Prostate gland (tissue), 2 donors: ENCODE results near the gene ANKS1B. TPM values are rescaled to one million over a fixed set of nuclear protein-coding genes. Genes with fewer than 3 reads are reported as not detected.
"Not testable (repeated sequence)": the region's sequence is repeated elsewhere in the genome, so short reads cannot be mapped to it uniquely, and the experiment has no call there.

ENCODE experiments used
- DNase-seq: peaks from one replicate; pipeline ENCODE4 v3.0.0-alpha.2; 2019; ENCODE audit warnings: low spot score
- H3K27ac ChIP-seq, 2 donors: fragments of 200-600 bp; sonication (generic); 2 replicates each; pipeline ENCODE4 v1.5.1; 2017 to 2019
- H3K27me3 ChIP-seq: fragments of 200-600 bp; sonication (generic); replicated peaks from 2 replicates; pipeline ENCODE4 v1.5.1; 2019; ENCODE audit not compliant: insufficient read depth
- H3K36me3 ChIP-seq, 2 donors: fragments of 200-600 bp; sonication (generic); 1 replicate in 1 of 2; 2 replicates in 1 of 2; pipeline versions ENCODE4 v1.5.1 to v1.8.1; 2017 to 2019
- H3K4me1 ChIP-seq: fragments of 200-600 bp; sonication (generic); replicated peaks from 2 replicates; pipeline ENCODE4 v1.5.1; 2019
- H3K4me3 ChIP-seq, 2 donors: fragments of 200-600 bp; sonication (generic); 2 replicates each; pipeline ENCODE4 v1.5.1; 2017 to 2019
- H3K9me3 ChIP-seq: fragments of 200-600 bp; sonication (generic); 2 replicates; pipeline ENCODE4 v1.5.1; 2017
- POLR2A ChIP-seq: fragments of 450-650 bp; IDR thresholded peaks from one replicate; pipeline ENCODE4 v1.6.1; 2016; ENCODE audit warnings: antibody characterized with exemption, mild to moderate bottlenecking
- POLR2AphosphoS5 ChIP-seq: sonication (generic); formaldehyde crosslinking; IDR thresholded peaks from one replicate; pipeline ENCODE4 v1.6.1; 2017; ENCODE audit warnings: antibody characterized with exemption
- WGBS: methylation state at CpG from one replicate; pipeline ENCODE4 v1.1.5; 2018; 5-methylcytosine and 5-hydroxymethylcytosine counted together
- intact Hi-C: fragments of 100-400 bp; cut with DNase I; formaldehyde crosslinking; loops from one replicate; pipeline ENCODE4 v1.14.2; 2022
- total RNA-seq, 2 donors: library from RNA; depleted of rRNA; stranded (reverse); fragments of >200 nt; gene quantifications; one replicate each; pipeline ENCODE4 v1.1.0, GENCODE V29; 2016
- TF ChIP-seq, protein P1 (sequence below), 4 experiments: fragments of 200-600 bp in 2 of 4; fragments of 450-650 bp in 2 of 4; sonication (generic) in 2 of 4; IDR thresholded peaks; 1 replicate in 3 of 4; 2 replicates in 1 of 4; pipeline ENCODE4 v1.5.1; 2016 to 2019; ENCODE audit warnings: antibody characterized with exemption in 4 of 4, mild to moderate bottlenecking in 2 of 4, moderate library complexity in 2 of 4

Gene ANKS1B
- total RNA-seq, 2 donors from 2014 or later = 13.0 to 17.4 TPM

DNA sequence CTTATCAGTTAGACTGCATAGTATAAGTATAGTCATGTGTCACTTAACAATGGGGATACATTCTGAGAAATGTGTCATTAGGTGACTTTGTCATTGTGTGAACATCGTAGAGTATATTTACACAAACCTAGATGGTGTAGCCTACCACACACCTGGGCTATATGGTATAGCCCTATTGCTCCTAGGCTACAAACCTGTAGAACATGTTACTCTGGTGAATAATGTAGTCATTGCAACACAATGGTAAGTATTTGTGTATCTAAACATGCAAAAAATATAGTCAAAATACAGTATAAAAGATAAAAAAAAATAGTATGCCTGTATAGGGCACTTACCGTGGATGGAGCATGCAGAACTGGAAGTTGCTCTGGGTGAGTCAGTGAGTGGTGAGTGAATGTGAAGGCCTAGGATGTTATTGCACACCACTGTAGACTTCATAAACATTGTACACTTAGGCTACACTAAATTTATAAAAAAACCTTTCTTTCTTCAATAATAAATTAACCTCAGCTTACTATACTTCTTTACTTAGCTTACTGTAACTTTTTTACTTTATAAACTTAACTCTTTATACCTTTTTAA is 40.3 kb upstream of the ANKS1B start:
- DNase-seq = no peak
- Histone ChIP-seq H3K27ac (no peak overlapping the region), H3K9me3 (no peaks in the 10 kb centered on the region), H3K36me3 (no peaks in the 10 kb centered on the region), H3K4me1 (no peaks in the 10 kb centered on the region), H3K4me3 (no peak overlapping the region), H3K27me3 (no peaks in the 10 kb centered on the region)
- TF ChIP-seq POLR2A = no peak
- TF ChIP-seq, protein P1, sequence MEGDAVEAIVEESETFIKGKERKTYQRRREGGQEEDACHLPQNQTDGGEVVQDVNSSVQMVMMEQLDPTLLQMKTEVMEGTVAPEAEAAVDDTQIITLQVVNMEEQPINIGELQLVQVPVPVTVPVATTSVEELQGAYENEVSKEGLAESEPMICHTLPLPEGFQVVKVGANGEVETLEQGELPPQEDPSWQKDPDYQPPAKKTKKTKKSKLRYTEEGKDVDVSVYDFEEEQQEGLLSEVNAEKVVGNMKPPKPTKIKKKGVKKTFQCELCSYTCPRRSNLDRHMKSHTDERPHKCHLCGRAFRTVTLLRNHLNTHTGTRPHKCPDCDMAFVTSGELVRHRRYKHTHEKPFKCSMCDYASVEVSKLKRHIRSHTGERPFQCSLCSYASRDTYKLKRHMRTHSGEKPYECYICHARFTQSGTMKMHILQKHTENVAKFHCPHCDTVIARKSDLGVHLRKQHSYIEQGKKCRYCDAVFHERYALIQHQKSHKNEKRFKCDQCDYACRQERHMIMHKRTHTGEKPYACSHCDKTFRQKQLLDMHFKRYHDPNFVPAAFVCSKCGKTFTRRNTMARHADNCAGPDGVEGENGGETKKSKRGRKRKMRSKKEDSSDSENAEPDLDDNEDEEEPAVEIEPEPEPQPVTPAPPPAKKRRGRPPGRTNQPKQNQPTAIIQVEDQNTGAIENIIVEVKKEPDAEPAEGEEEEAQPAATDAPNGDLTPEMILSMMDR (IDR thresholded peaks at IDR 0.05) = no peak
- no peak for TF ChIP-seq POLR2AphosphoS5
- intact Hi-C loops = no loop called here
- 73% methylated on average over 2 of the region's 2 CpGs for WGBS

DNA sequence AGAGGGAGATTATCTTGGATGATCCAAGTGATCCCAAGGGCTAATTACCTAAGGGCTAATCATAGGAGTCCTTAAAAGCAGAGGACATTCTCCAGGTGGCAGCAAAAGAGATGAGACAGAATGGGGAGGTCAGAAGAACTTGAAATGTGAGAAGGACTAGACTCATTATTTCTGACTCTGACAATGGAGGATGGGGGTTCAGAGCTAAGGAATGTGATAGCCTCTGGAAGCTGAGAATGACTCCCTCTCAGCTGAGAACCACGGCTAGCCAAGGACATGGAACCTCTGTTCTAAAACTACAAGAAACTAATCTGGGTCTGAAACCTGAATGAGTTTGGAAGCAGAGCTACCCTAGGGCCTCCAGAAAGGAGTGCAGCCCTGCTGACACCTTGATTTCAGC is 35.6 kb upstream of the ANKS1B start:
- TF ChIP-seq, protein P1 (IDR thresholded peaks at IDR 0.05) = no peak
- no peak for TF ChIP-seq POLR2AphosphoS5
- no peak for TF ChIP-seq POLR2A
- H3K27ac ChIP-seq = no peak overlapping the region
- no peaks in the 10 kb centered on the region for H3K27me3 ChIP-seq
- no peaks in the 10 kb centered on the region for H3K9me3 ChIP-seq
- intact Hi-C loops = no loop called here
- no peaks in the 10 kb centered on the region for H3K36me3 ChIP-seq
- no peaks in the 10 kb centered on the region for H3K4me1 ChIP-seq
- no peak for DNase-seq
- 31% methylated on average over 1 of the region's 1 CpG for WGBS
- no peak overlapping the region for H3K4me3 ChIP-seq

DNA sequence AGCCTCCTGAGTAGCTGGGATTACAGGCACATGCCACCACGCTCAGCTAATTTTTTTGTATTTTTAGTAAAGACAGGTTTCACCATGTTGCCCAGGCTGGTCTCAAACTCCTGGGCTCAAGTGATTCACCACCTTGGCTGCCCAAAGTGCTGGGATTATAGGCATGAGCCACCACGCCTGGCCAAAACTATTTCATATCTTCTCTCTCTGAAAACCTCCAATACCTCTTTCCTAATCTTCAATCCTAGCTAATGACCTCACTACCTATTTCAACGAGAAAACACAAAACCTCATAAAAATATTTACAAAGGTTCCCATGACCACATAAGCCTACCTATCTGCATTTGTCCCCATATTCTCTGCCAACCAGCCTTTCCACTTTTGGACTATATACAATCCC is 32.3 kb upstream of the ANKS1B start:
- Histone ChIP-seq H3K27ac (no peak overlapping the region), H3K4me1 (no peaks in the 10 kb centered on the region), H3K9me3 (no peaks in the 10 kb centered on the region), H3K4me3 (no peak overlapping the region), H3K27me3 (no peaks in the 10 kb centered on the region), H3K36me3 (no peaks in the 10 kb centered on the region)
- no peak for DNase-seq
- intact Hi-C loops = no loop called here
- TF ChIP-seq, protein P1 (IDR thresholded peaks at IDR 0.05) = no peak
- no peak for TF ChIP-seq POLR2AphosphoS5
- TF ChIP-seq POLR2A = no peak
- WGBS = 76% methylated on average over 3 of the region's 3 CpGs

DNA sequence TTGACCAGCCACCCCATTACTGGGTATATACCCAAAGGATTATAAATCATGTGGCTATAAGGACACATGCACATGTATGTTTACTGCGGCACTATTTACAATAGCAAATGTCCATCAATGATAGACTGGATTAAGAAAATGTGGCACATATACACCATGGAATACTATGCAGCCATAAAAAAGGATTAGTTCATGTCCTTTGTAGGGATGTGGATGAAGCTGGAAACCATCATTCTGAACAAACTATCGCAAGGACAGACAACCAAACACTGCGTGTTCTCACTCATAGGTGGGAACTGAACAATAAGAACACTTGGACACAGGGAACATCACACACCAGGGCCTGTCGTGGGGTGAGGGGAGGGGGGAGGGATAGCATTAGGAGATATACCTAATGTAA is 31.6 kb upstream of the ANKS1B start:
- H3K36me3 ChIP-seq, H3K27me3 ChIP-seq, intact Hi-C loops, DNase-seq, H3K27ac ChIP-seq, H3K4me3 ChIP-seq, H3K4me1 ChIP-seq, H3K9me3 ChIP-seq: not testable (repeated sequence)
- WGBS = 94% methylated on average over 4 of the region's 4 CpGs

DNA sequence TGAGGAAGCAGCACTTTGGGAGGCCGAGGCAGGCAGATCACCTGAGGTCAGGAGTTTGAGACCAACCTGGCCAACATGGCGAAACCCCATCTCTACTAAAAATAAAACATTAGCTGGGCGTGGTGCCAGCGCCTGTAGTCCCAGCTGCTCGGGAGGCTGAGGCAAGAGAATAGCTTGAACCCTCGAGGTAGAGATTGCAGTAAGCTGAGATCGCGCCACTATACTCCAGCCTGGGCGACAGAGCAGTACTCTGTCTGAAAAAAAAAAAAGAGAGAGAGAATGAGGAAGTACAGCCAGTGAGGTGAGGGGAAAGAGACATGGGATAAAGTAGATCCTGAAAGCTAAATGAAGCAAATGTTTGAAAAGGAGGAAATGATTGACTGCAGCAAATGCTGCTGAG is 21.1 kb upstream of the ANKS1B start:
- DNase-seq, H3K27me3 ChIP-seq, H3K9me3 ChIP-seq, H3K4me3 ChIP-seq, intact Hi-C loops, H3K27ac ChIP-seq, H3K4me1 ChIP-seq, H3K36me3 ChIP-seq: not testable (repeated sequence)
- WGBS = 79% methylated on average over 9 of the region's 9 CpGs

DNA sequence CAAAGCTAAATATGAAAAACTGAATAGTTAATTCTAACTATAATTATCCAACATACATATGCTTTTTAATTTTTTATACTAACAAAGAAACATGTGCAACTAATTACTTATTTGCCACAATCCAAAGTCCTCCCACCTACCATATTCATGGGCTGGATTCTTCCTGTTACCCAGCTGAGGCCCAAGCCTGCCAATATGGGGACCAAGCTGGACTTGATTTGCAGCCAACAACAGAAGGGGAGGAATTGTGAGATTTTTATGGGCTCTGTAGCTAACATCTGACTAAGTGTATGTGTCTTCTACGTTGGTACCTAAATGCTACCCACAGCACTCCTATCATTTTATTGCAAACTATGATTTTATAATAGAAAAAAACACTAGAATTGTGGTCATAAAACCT is 13.1 kb upstream of the ANKS1B start:
- Histone ChIP-seq H3K36me3 (no peaks in the 10 kb centered on the region), H3K4me3 (no peak overlapping the region), H3K4me1 (no peaks in the 10 kb centered on the region), H3K9me3 (no peaks in the 10 kb centered on the region), H3K27me3 (no peaks in the 10 kb centered on the region), H3K27ac (no peak overlapping the region)
- TF ChIP-seq POLR2A (no peak), POLR2AphosphoS5 (no peak)
- TF ChIP-seq, protein P1 (IDR thresholded peaks at IDR 0.05) = no peak
- no peak for DNase-seq
- intact Hi-C loops = no loop called here
- 32% methylated on average over 1 of the region's 1 CpG for WGBS
